ENCODE data around the gene GSTM1.

DNA sequence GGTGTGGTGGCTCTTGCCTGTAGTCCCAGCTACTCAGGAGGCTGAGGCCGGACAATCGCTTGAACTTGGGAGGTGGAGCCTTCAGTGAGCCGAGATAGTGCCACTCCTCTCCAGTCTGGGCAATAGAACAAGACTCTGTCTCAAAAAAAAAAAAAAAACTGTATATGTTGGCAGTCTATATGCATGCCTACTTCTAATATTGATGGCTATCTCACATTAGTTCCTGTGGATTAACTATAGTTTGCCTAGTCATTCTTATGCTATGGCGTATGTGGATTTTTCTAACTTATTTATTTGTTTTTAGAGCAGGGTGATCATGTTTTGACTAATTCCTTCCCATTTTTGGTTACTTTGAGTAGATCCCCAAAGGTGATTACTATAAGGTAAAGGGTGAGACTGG, 9.4 kb downstream of the GSTM1 start:
- TF ChIP-seq, protein P1, sequence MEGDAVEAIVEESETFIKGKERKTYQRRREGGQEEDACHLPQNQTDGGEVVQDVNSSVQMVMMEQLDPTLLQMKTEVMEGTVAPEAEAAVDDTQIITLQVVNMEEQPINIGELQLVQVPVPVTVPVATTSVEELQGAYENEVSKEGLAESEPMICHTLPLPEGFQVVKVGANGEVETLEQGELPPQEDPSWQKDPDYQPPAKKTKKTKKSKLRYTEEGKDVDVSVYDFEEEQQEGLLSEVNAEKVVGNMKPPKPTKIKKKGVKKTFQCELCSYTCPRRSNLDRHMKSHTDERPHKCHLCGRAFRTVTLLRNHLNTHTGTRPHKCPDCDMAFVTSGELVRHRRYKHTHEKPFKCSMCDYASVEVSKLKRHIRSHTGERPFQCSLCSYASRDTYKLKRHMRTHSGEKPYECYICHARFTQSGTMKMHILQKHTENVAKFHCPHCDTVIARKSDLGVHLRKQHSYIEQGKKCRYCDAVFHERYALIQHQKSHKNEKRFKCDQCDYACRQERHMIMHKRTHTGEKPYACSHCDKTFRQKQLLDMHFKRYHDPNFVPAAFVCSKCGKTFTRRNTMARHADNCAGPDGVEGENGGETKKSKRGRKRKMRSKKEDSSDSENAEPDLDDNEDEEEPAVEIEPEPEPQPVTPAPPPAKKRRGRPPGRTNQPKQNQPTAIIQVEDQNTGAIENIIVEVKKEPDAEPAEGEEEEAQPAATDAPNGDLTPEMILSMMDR (IDR thresholded peaks at IDR 0.05 in 8 of 11, conservative IDR thresholded peaks at IDR 0.05 in 3 of 11): no peak
- no peak for TF ChIP-seq POLR2A (IDR thresholded peaks at IDR 0.05)
- TF ChIP-seq POLR2AphosphoS5 (IDR thresholded peaks at IDR 0.05): no peak
